ENCODE results near the gene CTDSPL. TPM values are rescaled to one million over a fixed set of nuclear protein-coding genes. Genes with fewer than 3 reads are reported as not detected.

Gene CTDSPL
- total RNA-seq, 1 donor from 2014 or later, result 43.0 TPM

GRCh38 chr3:37952564-37952963 is 90.9 kb downstream of the CTDSPL start:
- DNase-seq (ENCODE audit: low spot score), result no peak
- peaks cover 19% of the 10 kb centered on the region for H3K36me3 Mint-ChIP-seq
- H3K4me3 Mint-ChIP-seq, result no peak overlapping the region
- H3K27ac ChIP-seq, result no peak overlapping the region
- H3K9ac ChIP-seq, result no peak overlapping the region
- peaks cover 2% of the 10 kb centered on the region for H3K9me3 Mint-ChIP-seq
- H3K27ac Mint-ChIP-seq, result no peak overlapping the region
- H3K79me2 ChIP-seq (ENCODE audit: low read depth), result no peaks in the 10 kb centered on the region
- no peaks in the 10 kb centered on the region for H3K36me3 ChIP-seq
- H3K27me3 ChIP-seq, result no peaks in the 10 kb centered on the region
- H2AFZ ChIP-seq (replicated peaks), result no peak overlapping the region
- TF ChIP-seq EZH2phosphoT487 (IDR thresholded peaks at IDR 0.05) (no peak), EZH2 (IDR thresholded peaks at IDR 0.05) (no peak)
- TF ChIP-seq, protein P1, sequence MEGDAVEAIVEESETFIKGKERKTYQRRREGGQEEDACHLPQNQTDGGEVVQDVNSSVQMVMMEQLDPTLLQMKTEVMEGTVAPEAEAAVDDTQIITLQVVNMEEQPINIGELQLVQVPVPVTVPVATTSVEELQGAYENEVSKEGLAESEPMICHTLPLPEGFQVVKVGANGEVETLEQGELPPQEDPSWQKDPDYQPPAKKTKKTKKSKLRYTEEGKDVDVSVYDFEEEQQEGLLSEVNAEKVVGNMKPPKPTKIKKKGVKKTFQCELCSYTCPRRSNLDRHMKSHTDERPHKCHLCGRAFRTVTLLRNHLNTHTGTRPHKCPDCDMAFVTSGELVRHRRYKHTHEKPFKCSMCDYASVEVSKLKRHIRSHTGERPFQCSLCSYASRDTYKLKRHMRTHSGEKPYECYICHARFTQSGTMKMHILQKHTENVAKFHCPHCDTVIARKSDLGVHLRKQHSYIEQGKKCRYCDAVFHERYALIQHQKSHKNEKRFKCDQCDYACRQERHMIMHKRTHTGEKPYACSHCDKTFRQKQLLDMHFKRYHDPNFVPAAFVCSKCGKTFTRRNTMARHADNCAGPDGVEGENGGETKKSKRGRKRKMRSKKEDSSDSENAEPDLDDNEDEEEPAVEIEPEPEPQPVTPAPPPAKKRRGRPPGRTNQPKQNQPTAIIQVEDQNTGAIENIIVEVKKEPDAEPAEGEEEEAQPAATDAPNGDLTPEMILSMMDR (IDR thresholded peaks at IDR 0.05), result no peak
- H3F3A ChIP-seq (ENCODE audit: low read depth), result peaks cover 8% of the 10 kb centered on the region
- H3K4me1 Mint-ChIP-seq, result peaks cover 11% of the 10 kb centered on the region
- no peaks in the 10 kb centered on the region for H3K27me3 Mint-ChIP-seq (ENCODE audit: insufficient read depth, low read depth)
- H4K20me1 ChIP-seq (ENCODE audit: low read depth), result no peaks in the 10 kb centered on the region
- no peak overlapping the region for H3K4me2 ChIP-seq
- no peak overlapping the region for H3K4me3 ChIP-seq
- H3K9me3 ChIP-seq (ENCODE audit: low read depth), result no peaks in the 10 kb centered on the region
- peaks cover 15% of the 10 kb centered on the region for H3K4me1 ChIP-seq

- Histone ChIP-seq H4K20me1 (ENCODE audit: low read depth) (no peaks in the 10 kb centered on the region), H3K9me3 (ENCODE audit: low read depth) (no peaks in the 10 kb centered on the region), H2AFZ (replicated peaks) (no peak overlapping the region), H3K27me3 (no peaks in the 10 kb centered on the region), H3F3A (ENCODE audit: low read depth) (peaks cover 8% of the 10 kb centered on the region), H3K79me2 (ENCODE audit: low read depth) (no peaks in the 10 kb centered on the region), H3K36me3 (no peaks in the 10 kb centered on the region), H3K9ac (no peak overlapping the region), H3K4me2 (no peak overlapping the region), H3K4me3 (no peak overlapping the region), H3K4me1 (peaks cover 15% of the 10 kb centered on the region), H3K27ac (no peak overlapping the region)
- Mint-ChIP-seq H3K36me3 (peaks cover 18% of the 10 kb centered on the region), H3K4me3 (no peak overlapping the region), H3K27me3 (ENCODE audit: insufficient read depth, low read depth) (no peaks in the 10 kb centered on the region), H3K9me3 (peaks cover 2% of the 10 kb centered on the region), H3K27ac (no peak overlapping the region), H3K4me1 (peaks cover 11% of the 10 kb centered on the region)
- TF ChIP-seq EZH2phosphoT487 (IDR thresholded peaks at IDR 0.05) (no peak), EZH2 (IDR thresholded peaks at IDR 0.05) (no peak)
- TF ChIP-seq, protein P1 (IDR thresholded peaks at IDR 0.05), result no peak
- DNase-seq (ENCODE audit: low spot score), result no peak
Observed at GRCh38 chr3:37953226-37953625, 91.5 kb downstream of the CTDSPL start.

DNA sequence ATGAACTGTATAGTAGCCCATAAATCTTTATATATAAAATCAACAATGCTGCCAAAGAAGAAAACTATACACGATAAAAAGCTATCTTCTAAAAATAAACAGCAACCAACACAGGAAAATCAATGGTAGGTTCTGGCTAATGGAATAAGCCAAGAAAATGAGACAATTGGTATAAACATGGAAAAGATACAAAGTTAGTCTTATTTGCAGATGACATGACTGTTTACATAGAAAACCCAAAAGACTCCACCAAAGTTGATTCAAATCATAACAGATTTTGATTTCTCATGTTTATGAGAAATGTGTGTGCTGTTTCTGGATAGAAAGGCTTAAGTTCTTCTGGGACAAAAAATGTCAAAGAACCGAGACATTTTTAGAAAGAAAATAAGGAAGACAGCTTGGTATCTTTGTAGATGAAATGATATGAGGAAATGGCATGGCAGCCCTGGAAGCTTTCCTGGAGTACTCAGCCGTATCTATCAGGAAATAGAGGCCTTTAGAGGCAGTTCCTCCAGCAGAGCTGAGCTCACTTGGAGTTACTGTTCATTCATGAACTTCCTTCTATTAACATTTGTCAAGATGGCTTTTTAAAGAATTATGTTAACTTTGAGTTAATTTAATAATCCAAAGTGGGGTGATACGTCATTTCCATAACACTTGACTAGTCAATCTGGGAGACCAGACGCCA is 92.2 kb downstream of the CTDSPL start:
- Mint-ChIP-seq H3K4me1 (peaks cover 11% of the 10 kb centered on the region), H3K27ac (no peak overlapping the region), H3K27me3 (ENCODE audit: insufficient read depth, low read depth) (no peaks in the 10 kb centered on the region), H3K36me3 (peaks cover 16% of the 10 kb centered on the region), H3K9me3 (peaks cover 2% of the 10 kb centered on the region), H3K4me3 (no peak overlapping the region)
- Histone ChIP-seq H3K27me3 (no peaks in the 10 kb centered on the region), H2AFZ (replicated peaks) (no peak overlapping the region), H3K4me2 (no peak overlapping the region), H3K4me3 (no peak overlapping the region), H3K27ac (no peak overlapping the region), H3K4me1 (peaks cover 15% of the 10 kb centered on the region), H3F3A (ENCODE audit: low read depth) (peaks cover 8% of the 10 kb centered on the region), H4K20me1 (ENCODE audit: low read depth) (no peaks in the 10 kb centered on the region), H3K79me2 (ENCODE audit: low read depth) (no peaks in the 10 kb centered on the region), H3K9ac (no peak overlapping the region), H3K9me3 (ENCODE audit: low read depth) (no peaks in the 10 kb centered on the region), H3K36me3 (no peaks in the 10 kb centered on the region)
- no peak for TF ChIP-seq EZH2phosphoT487 (IDR thresholded peaks at IDR 0.05)
- TF ChIP-seq EZH2 (IDR thresholded peaks at IDR 0.05), result no peak
- TF ChIP-seq, protein P1 (IDR thresholded peaks at IDR 0.05), result no peak
- DNase-seq (ENCODE audit: low spot score), result no peak

All from neural progenitor cell (in vitro differentiated cells).